ENCODE results near the gene VWC2. TPM values are rescaled to one million over a fixed set of nuclear protein-coding genes. Genes with fewer than 3 reads are reported as not detected.

VWC2 gene
- total RNA-seq, 4 donors from 2014 or later: under 0.01 to 0.34 (median 0.22) TPM

- 89 to 90% methylated on average over 5 of the region's 5 CpGs for WGBS, 2 donors
Observed at GRCh38 chr7:49787980-49788379, 14.5 kb downstream of the VWC2 start.

GRCh38 chr7:49788455-49789059 is 15.1 kb downstream of the VWC2 start:
- 88 to 93% methylated on average over 4 of the region's 4 CpGs for WGBS, 2 donors
- TF ChIP-seq CTCF (IDR thresholded peaks at IDR 0.05) (no peak), POLR2A (IDR thresholded peaks at IDR 0.05) (no peak)
- no peak for DNase-seq (ENCODE audit: low spot score in 2 of 2)
- intact Hi-C loops (cut with DNase I; ENCODE audit: low total_unique reads): no loop called here
- H3K4me3 ChIP-seq (ENCODE audit: low read depth, poor library complexity, severe bottlenecking): no peak overlapping the region

More at GRCh38 chr7:49787980-49788379, 14.5 kb downstream of the VWC2 start:
- TF ChIP-seq POLR2A (IDR thresholded peaks at IDR 0.05): no peak
- no peak for TF ChIP-seq CTCF (IDR thresholded peaks at IDR 0.05)
- DNase-seq (ENCODE audit: low spot score in 2 of 2): no peak
- intact Hi-C loops (cut with DNase I; ENCODE audit: low total_unique reads): no loop called here
- H3K4me3 ChIP-seq (ENCODE audit: low read depth, poor library complexity, severe bottlenecking): no peak overlapping the region

- no peak overlapping the region for H3K4me3 ChIP-seq (ENCODE audit: low read depth, poor library complexity, severe bottlenecking)
- DNase-seq (ENCODE audit: low spot score in 2 of 2): no peak
- no peak for TF ChIP-seq CTCF (IDR thresholded peaks at IDR 0.05)
- no peak for TF ChIP-seq POLR2A (IDR thresholded peaks at IDR 0.05)
- intact Hi-C loops (cut with DNase I; ENCODE audit: low total_unique reads): no loop called here
- WGBS, 2 donors: 79 to 89% methylated on average over 8 of the region's 8 CpGs
Observed at GRCh38 chr7:49789736-49790135, 16.3 kb downstream of the VWC2 start.

GRCh38 chr7:49790209-49790608 is 16.8 kb downstream of the VWC2 start:
- intact Hi-C loops (cut with DNase I; ENCODE audit: low total_unique reads): no loop called here
- no peak for TF ChIP-seq POLR2A (IDR thresholded peaks at IDR 0.05)
- no peak for TF ChIP-seq CTCF (IDR thresholded peaks at IDR 0.05)
- no peak overlapping the region for H3K4me3 ChIP-seq (ENCODE audit: low read depth, poor library complexity, severe bottlenecking)
- DNase-seq (ENCODE audit: low spot score in 2 of 2): no peak
- 42 to 58% methylated on average over 2 of the region's 2 CpGs for WGBS, 2 donors

- intact Hi-C loops (cut with DNase I; ENCODE audit: low total_unique reads): no loop called here
- H3K4me3 ChIP-seq (ENCODE audit: low read depth, poor library complexity, severe bottlenecking): no peak overlapping the region
- 26 to 30% methylated on average over 7 of the region's 7 CpGs for WGBS, 2 donors
- TF ChIP-seq POLR2A (IDR thresholded peaks at IDR 0.05) (no peak), CTCF (IDR thresholded peaks at IDR 0.05) (no peak)
- no peak for DNase-seq (ENCODE audit: low spot score in 2 of 2)
Observed at GRCh38 chr7:49791088-49791741, 17.8 kb downstream of the VWC2 start.

Measured in lower leg skin (tissue), 4 donors.